Measurements from ENCODE around the gene BPI. TPM values are rescaled to one million over a fixed set of nuclear protein-coding genes. Genes with fewer than 3 reads are reported as not detected.

Gene BPI
- total RNA-seq, 1 experiment from 2014 or later: not detected

- Histone ChIP-seq H3K36me3 (ENCODE audit: control insufficient read depth in 1 of 2, insufficient read depth in 2 of 2, low read length in 2 of 2) (no peaks in the 10 kb centered on the region), H4K20me1 (ENCODE audit: insufficient read depth) (no peaks in the 10 kb centered on the region), H3K4me3 (replicated peaks in 1 of 2; ENCODE audit: low read depth in 1 of 2, low read length in 2 of 2) (no peak overlapping the region), H2AFZ (ENCODE audit: low read depth, low read length, poor library complexity, severe bottlenecking) (no peak overlapping the region), H3K4me1 (ENCODE audit: control insufficient read depth in 1 of 2, insufficient read depth in 2 of 2, low read length in 2 of 2) (no peaks in the 10 kb centered on the region), H3K9ac (ENCODE audit: low read length) (no peak overlapping the region), H3K27ac (ENCODE audit: low read depth, low read length) (no peak overlapping the region), H3K9me3 (ENCODE audit: control insufficient read depth in 1 of 2, insufficient read depth in 1 of 2, low read depth in 1 of 2, low read length in 2 of 2) (no peaks in the 10 kb centered on the region), H3K4me2 (ENCODE audit: low read length) (no peak overlapping the region), H3K79me2 (ENCODE audit: insufficient read depth, low read length) (no peaks in the 10 kb centered on the region), H3K27me3 (ENCODE audit: insufficient read depth, low read length) (peaks cover 6% of the 10 kb centered on the region), H3K9me2 (ENCODE audit: insufficient read depth) (no peaks in the 10 kb centered on the region)
- ChIA-PET RAD21 (ENCODE audit: low non-redundant PET in 1 of 2, low total read pairs in 2 of 2, uncharacterized antibody in 2 of 2, unreplicated experiment in 2 of 2) (no interaction called here), CTCF (no interaction called here), POLR2A (no interaction called here)
- no peak for ATAC-seq
- intact Hi-C loops (cut with micrococcal nuclease): no loop called here
- no TSS peak for BruUV-seq (replicated peaks)
- TF ChIP-seq REST (IDR thresholded peaks at IDR 0.05; ENCODE audit: low read depth): no peak
- TF ChIP-seq SIN3A (IDR thresholded peaks at IDR 0.05; ENCODE audit: low read depth): no peak
- TF ChIP-seq TCF7L2 (IDR thresholded peaks at IDR 0.05; ENCODE audit: borderline replicate concordance, extremely low read depth, insufficient read depth, insufficient read length): no peak
- no peak for TF ChIP-seq ZFX (IDR thresholded peaks at IDR 0.05)
- no peak for TF ChIP-seq SRF (IDR thresholded peaks at IDR 0.05; ENCODE audit: low read depth)
- no peak for TF ChIP-seq RAD21 (IDR thresholded peaks at IDR 0.05; ENCODE audit: low read depth)
- TF ChIP-seq ZNF274 (IDR thresholded peaks at IDR 0.05; ENCODE audit: low read depth, low read length): no peak
- TF ChIP-seq POLR2AphosphoS5 (IDR thresholded peaks at IDR 0.05; ENCODE audit: low read depth, low read length): no peak
- TF ChIP-seq EGR1 (IDR thresholded peaks at IDR 0.05; ENCODE audit: low read depth): no peak
- no peak for TF ChIP-seq ELF1 (IDR thresholded peaks at IDR 0.05; ENCODE audit: borderline replicate concordance, low read depth)
- TF ChIP-seq JUND (IDR thresholded peaks at IDR 0.05): no peak
- TF ChIP-seq CBX3 (IDR thresholded peaks at IDR 0.05; ENCODE audit: low read depth): no peak
- no peak for TF ChIP-seq YY1 (IDR thresholded peaks at IDR 0.05; ENCODE audit: extremely low read depth, insufficient replicate concordance, low read depth, low read length)
- TF ChIP-seq CEBPB (IDR thresholded peaks at IDR 0.05; ENCODE audit: low read depth): no peak
- no peak for TF ChIP-seq CTCF (IDR thresholded peaks at IDR 0.05 in 2 of 3, conservative IDR thresholded peaks at IDR 0.05 in 1 of 3; ENCODE audit: borderline replicate concordance in 1 of 3, insufficient read depth in 1 of 3, low read depth in 2 of 3, low read length in 2 of 3)
- TF ChIP-seq SP1 (IDR thresholded peaks at IDR 0.05; ENCODE audit: low read depth): no peak
- no peak for TF ChIP-seq FOSL1 (IDR thresholded peaks at IDR 0.05; ENCODE audit: low read depth)
- TF ChIP-seq EZH2 (IDR thresholded peaks at IDR 0.05): no peak
- no peak for TF ChIP-seq EZH2phosphoT487 (IDR thresholded peaks at IDR 0.05; ENCODE audit: borderline replicate concordance)
- no peak for DNase-seq (ENCODE audit: low read depth, low spot score)
These were observed 20.2 kb downstream of the BPI start for GRCh38 chr20:38324159-38324558.
